Endothelial cell of umbilical vein (primary cell): ENCODE measurements around the gene RASL12. TPM values are rescaled to one million over a fixed set of nuclear protein-coding genes. Genes with fewer than 3 reads are reported as not detected.

ENCODE experiments used
- BruUV-seq: library from RNA; stranded (reverse); fragments of 400-500 nt; replicated peaks from 2 replicates; lab custom pipeline; 2021; lab: Mats Ljungman, UMichigan
- CTCF ChIA-PET: fragments of 300-600, 350-600 bp; sonication (Branson Sonifier 250); formaldehyde crosslinking; loops from one replicate; lab custom pipeline; 2021; ENCODE audit warnings: antibody characterized with exemption, inconsistent platforms; lab: Charles Lee
- POLR2A ChIA-PET: fragments of 300-600, 350-600 bp; sonication (Branson Sonifier 250); formaldehyde crosslinking; loops from one replicate; lab custom pipeline; 2021; ENCODE audit warnings: antibody characterized with exemption, inconsistent platforms; lab: Charles Lee
- DNase-seq: peaks from one replicate; pipeline ENCODE4 v3.0.0-alpha.2; 2011; ENCODE audit warnings: low read depth, low spot score
- FAIRE-seq: peaks from 2 replicates; lab custom pipeline; 2011; peaks lifted over from hg19 to GRCh38; lab: Jason Lieb, UNC
- H2AFZ ChIP-seq: 2 replicates; pipeline ENCODE4 v1.6.0; 2012; ENCODE audit warnings: low read depth, low read length, control low read depth, inconsistent platforms
- H3K27ac ChIP-seq: 2 replicates; pipeline ENCODE4 v1.5.1; 2011; ENCODE audit warnings: low read depth, mild to moderate bottlenecking, control low read depth, low read length, moderate library complexity; ENCODE audit not compliant: insufficient read depth
- H3K27me3 ChIP-seq, 2 experiments: 2 replicates each; pipeline versions ENCODE4 v1.6.0 to v1.6.1; 2011; ENCODE audit warnings: low read length in 2 of 2, mixed read lengths in 1 of 2; ENCODE audit not compliant: control insufficient read depth in 2 of 2, insufficient read depth in 2 of 2
- H3K36me3 ChIP-seq, 2 experiments: 2 replicates in 1 of 2; 3 replicates in 1 of 2; pipeline ENCODE4 v1.5.1; 2011; ENCODE audit warnings: low read length in 2 of 2, mild to moderate bottlenecking in 1 of 2, moderate library complexity in 1 of 2; ENCODE audit not compliant: control insufficient read depth in 2 of 2, insufficient read depth in 2 of 2; ENCODE audit errors: extremely low read depth in 1 of 2
- H3K4me1 ChIP-seq: 3 replicates; pipeline ENCODE4 v1.5.1; 2011; ENCODE audit warnings: mild to moderate bottlenecking, low read length; ENCODE audit not compliant: control insufficient read depth, insufficient read depth; ENCODE audit errors: extremely low read depth
- H3K4me2 ChIP-seq: 2 replicates; pipeline ENCODE4 v1.6.1; 2011; ENCODE audit warnings: low read length, control low read depth, mixed read lengths; ENCODE audit not compliant: insufficient read depth
- H3K4me3 ChIP-seq, 3 experiments: fragments of 200-600 bp in 1 of 3; sonication (generic), shearing (Covaris generic) in 1 of 3; replicated peaks in 1 of 3; 2 replicates each; pipeline ENCODE4 v1.5.1; 2011 to 2016; ENCODE audit warnings: control low read depth in 3 of 3, low read length in 3 of 3, mild to moderate bottlenecking in 2 of 3, inconsistent platforms in 1 of 3, low read depth in 1 of 3, moderate library complexity in 1 of 3; ENCODE audit not compliant: insufficient read depth in 1 of 3
- H3K79me2 ChIP-seq: 2 replicates; pipeline ENCODE4 v1.6.0; 2012; ENCODE audit warnings: low read length, inconsistent platforms; ENCODE audit not compliant: control insufficient read depth, insufficient read depth
- H3K9ac ChIP-seq: replicated peaks from 2 replicates; pipeline ENCODE3; 2011; ENCODE audit warnings: low read length, control low read depth; ENCODE audit not compliant: insufficient read depth; ENCODE audit errors: extremely low read depth
- H3K9me1 ChIP-seq: replicated peaks from 3 replicates; pipeline ENCODE4 v1.6.0; 2011; ENCODE audit warnings: mild to moderate bottlenecking, low read length; ENCODE audit not compliant: control insufficient read depth, insufficient read depth; ENCODE audit errors: extremely low read depth
- H3K9me3 ChIP-seq: replicated peaks from 2 replicates; pipeline ENCODE4 v1.5.1; 2012; ENCODE audit warnings: low read length, inconsistent platforms; ENCODE audit not compliant: control insufficient read depth, insufficient read depth
- H4K20me1 ChIP-seq: replicated peaks from 2 replicates; pipeline ENCODE3; 2011; ENCODE audit warnings: mild to moderate bottlenecking, low read length; ENCODE audit not compliant: control insufficient read depth, insufficient read depth; ENCODE audit errors: extremely low read depth
- CTCF ChIP-seq, 2 donors: IDR thresholded peaks; 1 replicate in 1 of 2; 2 replicates in 1 of 2; pipeline ENCODE4 v1.5.1; 2011; ENCODE audit warnings: low read length in 2 of 2, mild to moderate bottlenecking in 2 of 2, moderate library complexity in 2 of 2, control low read depth in 1 of 2, inconsistent platforms in 1 of 2, low read depth in 1 of 2; ENCODE audit not compliant: insufficient read depth in 1 of 2; ENCODE audit errors: extremely low read depth in 1 of 2
- EZH2 ChIP-seq: IDR thresholded peaks from 2 replicates; pipeline ENCODE4 v1.6.1; 2012; ENCODE audit warnings: borderline replicate concordance, low read depth, mild to moderate bottlenecking, moderate library complexity, low read length, inconsistent platforms; ENCODE audit not compliant: severe bottlenecking
- GATA2 ChIP-seq: IDR thresholded peaks from 2 replicates; pipeline ENCODE4 v1.7.0; 2011; ENCODE audit warnings: low read depth, mild to moderate bottlenecking, moderate library complexity, mixed read lengths, low read length; ENCODE audit not compliant: insufficient read length, insufficient read depth
- JUN ChIP-seq: IDR thresholded peaks from 2 replicates; pipeline ENCODE4 v1.6.1; 2011; ENCODE audit warnings: borderline replicate concordance, low read depth; ENCODE audit not compliant: insufficient read length, insufficient read depth
- MAX ChIP-seq: IDR thresholded peaks from 2 replicates; pipeline ENCODE4 v1.6.1; 2011; ENCODE audit not compliant: insufficient read depth, insufficient read length
- POLR2A ChIP-seq: IDR thresholded peaks from 2 replicates; pipeline ENCODE4 v1.6.1; 2012; ENCODE audit warnings: low read depth, mild to moderate bottlenecking, control low read depth, low read length
- POLR2AphosphoS5 ChIP-seq: IDR thresholded peaks from 2 replicates; pipeline ENCODE4 v1.6.1; 2012; ENCODE audit warnings: low read depth, mild to moderate bottlenecking, control low read depth, low read length, moderate library complexity; ENCODE audit not compliant: insufficient read depth
- dilution Hi-C: fragments of 300-500 bp; cut with MboI; formaldehyde crosslinking; loops from one replicate; pipeline ENCODE4 v1.15.0; 2019; ENCODE audit warnings: low sequenced_read_pairs; ENCODE audit not compliant: extremely low pct_ligation_motif_present
- intact Hi-C: fragments of 100-400 bp; cut with micrococcal nuclease; formaldehyde crosslinking; loops from one replicate; pipeline ENCODE4 v1.10.0; 2022
- polyA plus RNA-seq, 4 experiments: library from polyadenylated mRNA; depleted of rRNA in 3 of 4; stranded (reverse) in 3 of 4; unstranded in 1 of 4; fragments of >200 nt; gene quantifications; 2 replicates each; pipeline versions ENCODE4 v1.2.1 to v1.2.3, GENCODE V29; 2011 to 2012; ENCODE audit warnings: missing spikeins in 1 of 4
- total RNA-seq: library from RNA; stranded (reverse); gene quantifications from 2 replicates; pipeline ENCODE4 v1.2.3, GENCODE V29; 2021

The RASL12 gene
- total and polyA plus RNA-seq, 2 donors (not counting 3 experiments of a cell fraction or from before 2014, with no cell fraction given), result not detected

GRCh38 chr15:65072617-65073016 lies 4.8 kb upstream of the RASL12 start:
- H3K79me2 ChIP-seq, result no peaks in the 10 kb centered on the region
- POLR2A ChIA-PET, result no interaction called here
- dilution Hi-C loops (no loop called here), intact Hi-C loops (no loop called here)
- H2AFZ ChIP-seq, result no peak overlapping the region
- H3K9me3 ChIP-seq, result no peaks in the 10 kb centered on the region
- H3K4me1 ChIP-seq, result no peaks in the 10 kb centered on the region
- CTCF ChIA-PET, result interaction anchor here (0.8 to 1.2 kb wide), 2 partner anchors 10 to 39 kb away, joined by 3 read pairs; no protein-coding TSS in a partner anchor
- no peak for FAIRE-seq
- H3K9me1 ChIP-seq, result no peaks in the 10 kb centered on the region
- no peak for TF ChIP-seq CTCF (IDR thresholded peaks at IDR 0.05; ENCODE audit: extremely low read depth in 1 of 2, insufficient read depth in 1 of 2, low read depth in 1 of 2, low read length in 2 of 2)
- TF ChIP-seq EZH2, result no peak
- TF ChIP-seq JUN, result no peak
- TF ChIP-seq POLR2AphosphoS5, result no peak
- TF ChIP-seq GATA2, result no peak
- no peak for TF ChIP-seq POLR2A
- H4K20me1 ChIP-seq, result no peaks in the 10 kb centered on the region
- no peak overlapping the region for H3K4me2 ChIP-seq
- peaks cover 12 to 24% of the 10 kb centered on the region in 2 experiments for H3K27me3 ChIP-seq
- no peak for DNase-seq
- no peak overlapping the region for H3K9ac ChIP-seq
- no peaks in the 10 kb centered on the region for H3K36me3 ChIP-seq
- BruUV-seq, result no TSS peak
- no peak overlapping the region for H3K4me3 ChIP-seq
- H3K27ac ChIP-seq, result no peak overlapping the region

GRCh38 chr15:65072027-65072426 lies 4.2 kb upstream of the RASL12 start:
- H2AFZ ChIP-seq, result no peak overlapping the region
- H3K4me1 ChIP-seq, result no peaks in the 10 kb centered on the region
- no peak for DNase-seq
- H3K9me3 ChIP-seq, result no peaks in the 10 kb centered on the region
- intact Hi-C loops (no loop called here), dilution Hi-C loops (no loop called here)
- H3K9me1 ChIP-seq, result no peaks in the 10 kb centered on the region
- no peaks in the 10 kb centered on the region for H3K36me3 ChIP-seq
- no peak overlapping the region for H3K4me3 ChIP-seq
- no peak overlapping the region for H3K27ac ChIP-seq
- CTCF ChIA-PET, result interaction anchor here (0.8 to 1.2 kb wide), 2 partner anchors 10 to 38 kb away, joined by 3 read pairs; no protein-coding TSS in a partner anchor
- no peak overlapping the region for H3K4me2 ChIP-seq
- TF ChIP-seq POLR2A (no peak), GATA2 (no peak), EZH2 (no peak), CTCF (IDR thresholded peaks at IDR 0.05; ENCODE audit: extremely low read depth in 1 of 2, insufficient read depth in 1 of 2, low read depth in 1 of 2, low read length in 2 of 2) (no peak), JUN (no peak), MAX (no peak)
- POLR2A ChIA-PET, result no interaction called here
- FAIRE-seq, result no peak
- no peaks in the 10 kb centered on the region for H3K79me2 ChIP-seq
- no peaks in the 10 kb centered on the region for H4K20me1 ChIP-seq
- H3K9ac ChIP-seq, result no peak overlapping the region
- BruUV-seq, result no TSS peak
- peaks cover 14 to 28% of the 10 kb centered on the region in 2 experiments for H3K27me3 ChIP-seq
